HepG2 (cell line): ENCODE data around the gene PMPCB.
"Not testable (repeated sequence)": the region's sequence is repeated elsewhere in the genome, so short reads cannot be mapped to it uniquely, and the experiment has no call there.

Experiments used
- FOSL1 ChIP-seq: sonication (generic); formaldehyde crosslinking; IDR thresholded peaks from 2 replicates; pipeline ENCODE4 v1.9.0; 2021; ENCODE audit warnings: missing genetic modification reagents, borderline replicate concordance
- TOPORS ChIP-seq: sonication (generic); formaldehyde crosslinking; IDR thresholded peaks from 2 replicates; pipeline ENCODE4 v1.8.0; 2023; ENCODE audit warnings: mild to moderate bottlenecking, missing genetic modification reagents
- ZNF646 ChIP-seq: sonication (generic); formaldehyde crosslinking; IDR thresholded peaks from 2 replicates; pipeline ENCODE4 v1.9.0; 2021; ENCODE audit warnings: mild to moderate bottlenecking, missing genetic modification reagents

GRCh38 chr7:103273374-103273773 lies 23.9 kb upstream of the PMPCB start:
- TF ChIP-seq FOSL1, TOPORS, ZNF646 (CRISPR knock-in tag): not testable (repeated sequence)
